Mononuclear cell (primary cell): Measurements from ENCODE around the gene PPP1R13B. TPM values are rescaled to one million over a fixed set of nuclear protein-coding genes. Genes with fewer than 3 reads are reported as not detected.

Experiments
- H3K27me3 ChIP-seq: 2 replicates; pipeline ENCODE4 v1.6.0; 2011; ENCODE audit warnings: low read length, control low read depth; ENCODE audit not compliant: insufficient read depth
- H3K4me1 ChIP-seq: 2 replicates; pipeline ENCODE4 v1.5.1; 2011; ENCODE audit warnings: mild to moderate bottlenecking, low read length, control low read depth; ENCODE audit not compliant: insufficient read depth
- H3K4me3 ChIP-seq: 2 replicates; pipeline ENCODE4 v1.5.1; 2011; ENCODE audit warnings: mild to moderate bottlenecking, low read length, moderate library complexity
- H3K9me3 ChIP-seq: 2 replicates; pipeline ENCODE4 v1.5.1; 2011; ENCODE audit warnings: low read depth, mild to moderate bottlenecking, control low read depth, low read length
- total RNA-seq: library from RNA; depleted of rRNA; stranded (reverse); fragments of >200 nt; gene quantifications from one replicate; pipeline ENCODE4 v1.2.3, GENCODE V29; 2012

The PPP1R13B gene
- total RNA-seq, 1 donor: 4.5 TPM

DNA sequence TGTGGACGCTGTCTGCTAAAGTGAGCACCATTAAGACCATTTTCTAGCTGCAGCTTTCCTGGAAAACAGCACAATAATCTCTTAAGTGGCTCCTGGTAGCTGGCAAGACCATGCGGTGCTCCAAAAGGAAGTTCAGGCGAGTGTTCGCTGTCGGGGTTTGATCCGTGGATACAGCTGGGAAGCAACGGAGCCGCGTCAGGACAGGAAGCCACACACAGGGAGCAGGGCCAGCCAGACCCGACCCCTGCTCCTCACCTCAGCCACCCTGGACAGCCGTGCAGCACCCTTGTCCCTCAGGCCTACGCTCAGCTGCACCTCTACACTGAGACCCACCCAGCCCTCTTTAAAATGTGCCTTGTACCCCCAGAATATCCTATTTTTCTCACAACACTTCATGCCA is 112.4 kb downstream of the PPP1R13B start:
- no peaks in the 10 kb centered on the region for H3K4me1 ChIP-seq
- no peaks in the 10 kb centered on the region for H3K27me3 ChIP-seq
- no peaks in the 10 kb centered on the region for H3K9me3 ChIP-seq
- no peak overlapping the region for H3K4me3 ChIP-seq

DNA sequence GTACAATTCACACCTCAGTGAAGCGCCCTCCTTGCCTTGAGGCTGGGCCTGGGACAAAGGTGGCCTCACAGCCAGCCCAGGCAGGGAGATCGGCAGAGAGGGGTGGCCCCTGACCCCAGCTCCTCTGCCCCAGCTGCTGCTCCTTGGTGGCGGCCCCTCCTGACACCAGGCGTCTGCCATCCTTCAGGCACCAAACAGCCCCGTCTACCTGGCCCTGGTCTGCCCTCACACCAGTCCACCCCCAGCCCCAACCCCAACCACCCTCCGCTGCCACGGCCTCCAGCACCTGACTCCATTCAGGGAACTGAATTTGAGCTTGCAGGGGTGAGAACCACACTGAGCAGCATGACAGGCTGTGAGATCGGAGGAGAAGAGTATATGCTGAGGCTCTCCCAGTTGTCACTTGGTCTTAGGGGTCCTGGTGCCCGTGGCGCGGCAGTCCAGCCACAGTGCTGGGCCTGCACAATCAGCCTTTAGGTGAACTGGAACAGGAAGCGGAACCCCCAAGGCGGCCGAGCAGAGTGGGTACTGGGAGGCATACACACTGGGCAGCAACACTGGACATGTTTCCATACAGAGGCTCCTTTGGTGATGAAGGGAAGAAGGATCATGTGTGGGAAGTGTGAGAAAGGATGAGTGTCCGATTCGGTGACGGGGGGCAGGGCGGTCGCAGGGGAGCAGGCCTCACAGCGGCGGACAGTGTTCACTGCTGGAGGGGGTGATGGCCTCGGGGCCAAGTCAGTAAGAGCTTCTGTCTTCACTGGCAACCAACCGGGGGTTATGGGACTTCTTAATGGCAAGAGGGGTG is 113.1 kb downstream of the PPP1R13B start:
- Histone ChIP-seq H3K4me1 (no peaks in the 10 kb centered on the region), H3K27me3 (no peaks in the 10 kb centered on the region), H3K9me3 (no peaks in the 10 kb centered on the region)

DNA sequence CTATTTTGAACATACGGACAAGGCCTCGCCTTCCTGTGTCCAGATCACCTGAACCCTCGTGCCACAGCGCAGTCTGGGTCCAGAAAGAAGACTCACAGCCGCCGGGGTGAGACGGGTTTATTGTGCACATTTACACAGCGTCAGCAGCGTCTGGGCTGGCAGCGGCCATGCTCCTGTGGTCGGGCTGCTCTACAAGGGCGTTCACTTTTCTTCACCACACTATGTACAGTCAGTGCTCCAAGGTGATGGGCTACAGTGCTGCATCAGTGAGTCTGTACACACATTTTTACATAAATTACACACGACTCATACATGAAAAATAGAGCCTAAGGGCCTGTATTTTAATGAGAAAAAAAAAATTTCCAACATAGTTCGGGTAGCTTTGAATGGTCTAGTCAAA is 113.7 kb downstream of the PPP1R13B start:
- H3K4me3 ChIP-seq: no peak overlapping the region
- H3K4me1 ChIP-seq: no peaks in the 10 kb centered on the region
- H3K27me3 ChIP-seq: no peaks in the 10 kb centered on the region
- H3K9me3 ChIP-seq: no peaks in the 10 kb centered on the region

More for the DNA sequence above, 113.1 kb downstream of the PPP1R13B start:
- H3K4me3 ChIP-seq: no peak overlapping the region

GRCh38 chr14:103732868-103733620 is 114.3 kb downstream of the PPP1R13B start:
- no peaks in the 10 kb centered on the region for H3K27me3 ChIP-seq
- no peaks in the 10 kb centered on the region for H3K9me3 ChIP-seq
- H3K4me1 ChIP-seq: no peaks in the 10 kb centered on the region
- H3K4me3 ChIP-seq: no peak overlapping the region

DNA sequence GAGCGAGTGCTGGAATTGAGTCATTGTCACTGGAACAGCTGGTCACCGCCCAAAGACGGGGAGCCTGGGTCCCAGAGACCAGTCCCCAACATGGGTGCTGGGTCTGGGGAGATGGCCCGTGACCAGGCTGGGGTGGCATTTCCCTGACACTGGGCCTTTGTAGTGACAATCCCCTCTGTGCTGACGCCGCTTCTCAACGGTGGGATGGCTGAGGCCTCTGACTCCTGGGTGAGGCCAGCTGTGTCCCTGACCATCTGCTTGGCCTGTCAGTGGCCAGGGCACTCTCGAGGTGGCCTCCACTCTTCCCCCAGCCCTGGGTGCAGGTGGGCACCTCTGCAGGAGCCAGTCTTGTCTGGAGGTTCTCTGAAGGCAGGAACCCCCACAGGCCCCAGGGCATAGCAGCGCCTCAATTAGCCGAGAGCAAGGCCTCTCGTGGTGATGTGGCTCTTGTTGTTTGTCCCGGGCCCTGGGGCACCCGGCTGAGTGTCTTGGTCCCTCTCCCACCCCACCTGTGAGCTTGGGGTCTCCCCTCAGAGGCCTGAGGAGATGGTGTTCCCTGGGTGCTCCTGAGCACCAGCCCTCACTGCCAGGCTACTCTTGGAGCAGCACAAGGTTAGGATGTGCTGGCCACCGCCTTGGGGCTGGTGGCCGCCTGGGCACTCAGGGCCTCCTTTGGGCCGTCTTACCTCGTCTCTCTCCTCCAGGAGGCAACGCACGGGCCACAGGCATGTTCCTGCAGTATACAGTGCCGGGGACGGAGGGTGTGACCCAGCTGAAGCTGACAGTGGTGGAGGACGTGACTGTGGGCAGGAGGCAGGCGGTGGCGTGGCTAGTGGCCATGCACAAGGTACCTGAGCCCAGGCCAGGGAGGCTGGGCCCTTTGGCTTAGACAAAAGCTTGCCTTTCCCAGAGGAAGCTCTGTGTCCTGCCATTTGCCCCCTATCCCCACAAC is 115.2 kb downstream of the PPP1R13B start:
- H3K27me3 ChIP-seq: no peaks in the 10 kb centered on the region
- no peak overlapping the region for H3K4me3 ChIP-seq
- no peaks in the 10 kb centered on the region for H3K9me3 ChIP-seq
- no peaks in the 10 kb centered on the region for H3K4me1 ChIP-seq

GRCh38 chr14:103731481-103731880 is 115.9 kb downstream of the PPP1R13B start:
- no peaks in the 10 kb centered on the region for H3K9me3 ChIP-seq
- no peaks in the 10 kb centered on the region for H3K27me3 ChIP-seq
- no peak overlapping the region for H3K4me3 ChIP-seq
- H3K4me1 ChIP-seq: no peaks in the 10 kb centered on the region

GRCh38 chr14:103730490-103731035 is 116.8 kb downstream of the PPP1R13B start:
- Histone ChIP-seq H3K9me3 (no peaks in the 10 kb centered on the region), H3K27me3 (no peaks in the 10 kb centered on the region), H3K4me3 (no peak overlapping the region), H3K4me1 (no peaks in the 10 kb centered on the region)

- Histone ChIP-seq H3K9me3 (no peaks in the 10 kb centered on the region), H3K27me3 (no peaks in the 10 kb centered on the region), H3K4me1 (no peaks in the 10 kb centered on the region), H3K4me3 (no peak overlapping the region)
These were observed 117.6 kb downstream of the PPP1R13B start for GRCh38 chr14:103729496-103730448.

GRCh38 chr14:103728721-103729120 is 118.7 kb downstream of the PPP1R13B start:
- no peak overlapping the region for H3K4me3 ChIP-seq
- no peaks in the 10 kb centered on the region for H3K27me3 ChIP-seq
- H3K9me3 ChIP-seq: no peaks in the 10 kb centered on the region

DNA sequence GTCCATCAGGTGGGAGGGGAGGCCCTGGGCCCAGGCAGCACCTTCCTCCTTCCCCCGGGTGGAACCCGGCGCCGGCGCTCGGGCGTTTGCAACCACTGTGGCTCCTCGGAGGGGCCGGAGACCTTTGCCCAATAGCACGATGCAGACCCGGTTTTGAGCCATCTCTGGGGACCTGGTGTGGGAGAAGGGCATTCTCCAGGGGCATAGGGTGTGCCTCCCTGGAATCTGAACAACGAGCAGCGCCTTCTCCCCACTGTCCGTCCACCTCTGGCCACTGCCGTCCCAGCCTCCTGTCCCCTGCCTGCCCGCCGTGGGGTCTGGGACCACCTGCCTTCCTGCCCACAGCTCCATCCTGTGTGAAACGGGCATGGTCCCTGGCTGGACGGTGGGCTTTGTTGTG is 119.2 kb downstream of the PPP1R13B start:
- no peaks in the 10 kb centered on the region for H3K27me3 ChIP-seq
- H3K4me1 ChIP-seq: no peaks in the 10 kb centered on the region
- no peak overlapping the region for H3K4me3 ChIP-seq

More at GRCh38 chr14:103728721-103729120, 118.7 kb downstream of the PPP1R13B start:
- H3K4me1 ChIP-seq: no peaks in the 10 kb centered on the region

GRCh38 chr14:103727313-103727980 is 119.9 kb downstream of the PPP1R13B start:
- no peaks in the 10 kb centered on the region for H3K4me1 ChIP-seq
- no peaks in the 10 kb centered on the region for H3K9me3 ChIP-seq
- H3K27me3 ChIP-seq: no peaks in the 10 kb centered on the region
- H3K4me3 ChIP-seq: no peak overlapping the region

More for the DNA sequence above, 119.2 kb downstream of the PPP1R13B start:
- no peaks in the 10 kb centered on the region for H3K9me3 ChIP-seq

DNA sequence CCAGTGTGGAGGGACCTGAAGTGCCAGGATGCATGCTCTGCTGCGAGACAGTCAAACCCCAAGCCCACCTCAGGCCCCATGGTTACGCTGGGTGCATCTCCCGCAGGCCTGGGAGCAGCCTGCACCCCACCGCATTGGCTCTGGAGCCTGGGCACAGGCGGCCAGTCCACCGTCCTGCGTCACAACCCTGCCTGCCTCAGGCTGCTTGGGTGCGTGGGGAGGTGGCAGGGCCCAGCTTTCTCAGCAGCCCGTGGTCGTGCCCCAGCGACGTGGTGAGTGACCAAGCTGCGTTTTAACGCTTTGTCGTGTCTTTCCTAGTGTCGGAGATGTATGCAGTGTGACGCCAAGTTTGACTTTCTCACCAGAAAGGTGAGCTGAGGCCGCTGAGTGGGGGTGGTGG is 120.9 kb downstream of the PPP1R13B start:
- H3K27me3 ChIP-seq: no peaks in the 10 kb centered on the region
- no peak overlapping the region for H3K4me3 ChIP-seq
- no peaks in the 10 kb centered on the region for H3K9me3 ChIP-seq
- H3K4me1 ChIP-seq: no peaks in the 10 kb centered on the region

- Histone ChIP-seq H3K9me3 (no peaks in the 10 kb centered on the region), H3K4me1 (no peaks in the 10 kb centered on the region), H3K4me3 (no peak overlapping the region), H3K27me3 (no peaks in the 10 kb centered on the region)
These were observed 121.5 kb downstream of the PPP1R13B start for GRCh38 chr14:103725739-103726395.
